Bronchial smooth muscle cell (primary cell): ENCODE results near the gene SEMA4F. TPM values are rescaled to one million over a fixed set of nuclear protein-coding genes. Genes with fewer than 3 reads are reported as not detected.

Experiments
- total RNA-seq: library from RNA; depleted of rRNA; stranded (reverse); fragments of >200 nt; gene quantifications from 2 replicates; pipeline ENCODE4 v1.2.1, GENCODE V29; 2014

The SEMA4F gene, protein sequence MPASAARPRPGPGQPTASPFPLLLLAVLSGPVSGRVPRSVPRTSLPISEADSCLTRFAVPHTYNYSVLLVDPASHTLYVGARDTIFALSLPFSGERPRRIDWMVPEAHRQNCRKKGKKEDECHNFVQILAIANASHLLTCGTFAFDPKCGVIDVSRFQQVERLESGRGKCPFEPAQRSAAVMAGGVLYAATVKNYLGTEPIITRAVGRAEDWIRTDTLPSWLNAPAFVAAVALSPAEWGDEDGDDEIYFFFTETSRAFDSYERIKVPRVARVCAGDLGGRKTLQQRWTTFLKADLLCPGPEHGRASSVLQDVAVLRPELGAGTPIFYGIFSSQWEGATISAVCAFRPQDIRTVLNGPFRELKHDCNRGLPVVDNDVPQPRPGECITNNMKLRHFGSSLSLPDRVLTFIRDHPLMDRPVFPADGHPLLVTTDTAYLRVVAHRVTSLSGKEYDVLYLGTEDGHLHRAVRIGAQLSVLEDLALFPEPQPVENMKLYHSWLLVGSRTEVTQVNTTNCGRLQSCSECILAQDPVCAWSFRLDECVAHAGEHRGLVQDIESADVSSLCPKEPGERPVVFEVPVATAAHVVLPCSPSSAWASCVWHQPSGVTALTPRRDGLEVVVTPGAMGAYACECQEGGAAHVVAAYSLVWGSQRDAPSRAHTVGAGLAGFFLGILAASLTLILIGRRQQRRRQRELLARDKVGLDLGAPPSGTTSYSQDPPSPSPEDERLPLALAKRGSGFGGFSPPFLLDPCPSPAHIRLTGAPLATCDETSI
- 3.3 and 4.1 TPM in 2 replicates for total RNA-seq

DNA sequence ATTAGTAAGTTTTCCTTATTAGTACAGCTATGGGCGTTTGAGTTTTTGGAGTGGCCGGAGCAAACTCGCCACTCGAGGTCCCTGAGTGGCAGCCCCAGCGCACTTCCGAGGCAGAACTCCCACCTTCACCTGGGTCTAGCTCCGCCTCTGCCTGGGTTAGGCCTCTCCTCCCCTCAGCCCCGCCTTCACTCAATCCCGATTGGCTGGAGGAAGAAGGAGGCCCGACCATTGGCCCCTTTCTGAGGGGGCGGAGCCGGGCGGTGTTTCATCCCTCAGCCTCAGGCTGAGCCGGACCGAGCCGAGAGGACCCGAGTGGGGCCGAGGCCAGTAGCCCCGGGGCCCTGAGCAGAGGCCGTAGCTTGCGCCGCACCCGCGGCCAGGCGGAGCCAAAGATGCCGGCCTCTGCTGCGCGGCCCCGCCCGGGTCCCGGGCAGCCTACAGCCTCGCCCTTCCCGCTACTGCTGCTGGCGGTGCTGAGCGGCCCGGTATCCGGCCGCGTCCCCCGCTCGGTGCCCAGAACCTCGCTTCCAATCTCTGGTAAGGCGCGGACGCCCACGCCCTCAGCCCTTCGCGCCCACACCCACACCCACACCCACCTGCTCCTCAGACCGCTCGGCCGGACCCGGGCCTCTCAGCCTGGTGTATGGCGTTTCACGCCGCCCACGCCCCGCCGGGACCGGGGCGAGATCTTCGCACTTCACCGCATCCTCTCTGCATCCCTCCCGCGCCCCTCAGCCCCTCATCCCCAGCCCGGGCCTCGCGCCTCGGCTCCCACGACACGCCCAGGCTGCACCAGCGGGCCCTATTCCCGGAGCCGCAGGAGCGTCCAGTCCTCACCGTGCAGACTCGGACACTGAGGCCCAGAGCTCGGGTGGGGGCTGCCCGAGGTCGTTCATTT is at the start of gene SEMA4F:
Gene SEMA4F, plus strand, starts transcription at position 263 of the 898 bp plus-strand sequence. Its CDS starts 130 bp downstream, at position 393.

DNA sequence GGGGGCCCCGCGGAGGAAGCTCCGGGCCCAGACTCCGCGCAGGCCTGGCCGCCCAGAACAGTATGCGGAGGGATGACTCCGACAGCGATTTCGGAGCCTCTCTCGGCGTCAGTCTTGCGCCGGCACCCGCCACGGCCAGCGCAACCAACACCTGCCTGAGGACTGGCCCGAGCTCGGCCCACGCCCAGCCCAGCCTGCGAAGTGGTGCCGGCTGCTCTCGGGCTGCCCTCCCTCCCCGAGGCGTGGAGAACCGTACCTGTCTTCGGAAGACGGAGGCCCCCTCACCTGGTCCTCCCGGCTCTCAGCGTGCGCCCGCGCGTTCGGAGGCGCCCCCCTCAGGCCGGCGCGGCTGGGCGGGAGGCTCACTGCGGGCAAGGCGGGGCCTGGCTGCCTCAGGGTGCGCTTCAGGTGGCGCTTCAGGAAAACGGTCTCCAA is 6.0 kb upstream of the SEMA4F start, which contains the start of gene M1AP:
Gene M1AP, minus strand, starts transcription at position 322 of the 435 bp plus-strand sequence. CDS start 8,055 bp downstream, outside the sequence.

Other genes with a start within 250 kb of the SEMA4F start
- gene C2orf81, start 232.6 kb upstream of the SEMA4F start, total RNA-seq = 0.79 and 1.4 TPM in 2 replicates
- gene WDR54, start 232.5 kb upstream of the SEMA4F start, total RNA-seq = 28.6 and 30.6 TPM in 2 replicates
- gene RTKN, start 212.3 kb upstream of the SEMA4F start, total RNA-seq = 17.8 and 18.1 TPM in 2 replicates
- 14.2 and 30.1 TPM in 2 replicates for gene INO80B, start 199.2 kb upstream of the SEMA4F start, total RNA-seq
- 79.4 and 88.0 TPM in 2 replicates for gene WBP1, start 195.8 kb upstream of the SEMA4F start, total RNA-seq
- 28.0 and 33.4 TPM in 2 replicates for gene MOGS, start 188.9 kb upstream of the SEMA4F start, total RNA-seq
- gene MRPL53, start 181.6 kb upstream of the SEMA4F start, total RNA-seq = 68.4 and 79.9 TPM in 2 replicates
- 15.9 and 21.0 TPM in 2 replicates for gene CCDC142, start 171.2 kb upstream of the SEMA4F start, total RNA-seq
- gene TTC31, start 171.2 kb upstream of the SEMA4F start, total RNA-seq = 7.6 and 9.1 TPM in 2 replicates
- 3.8 and 6.4 TPM in 2 replicates for gene LBX2, start 154.6 kb upstream of the SEMA4F start, total RNA-seq
- gene PCGF1, start 146.6 kb upstream of the SEMA4F start, total RNA-seq = 28.2 and 34.9 TPM in 2 replicates
- 1.4 TPM in 2 replicates for gene TLX2, start 139.8 kb upstream of the SEMA4F start, total RNA-seq
- gene DQX1, start 128.0 kb upstream of the SEMA4F start, total RNA-seq = 0.16 TPM in 1 of 2 replicates, not detected in the other
- gene AUP1, start 124.5 kb upstream of the SEMA4F start, total RNA-seq = 58.5 and 79.5 TPM in 2 replicates
- 43.2 and 63.9 TPM in 2 replicates for gene HTRA2, start 124.3 kb upstream of the SEMA4F start, total RNA-seq
- gene LOXL3, start 100.3 kb upstream of the SEMA4F start, total RNA-seq = 23.6 and 30.0 TPM in 2 replicates
- gene DOK1, start 99.5 kb upstream of the SEMA4F start, total RNA-seq = 22.7 and 31.5 TPM in 2 replicates
- not detected in 2 replicates for gene M1AP, start 5.9 kb upstream of the SEMA4F start, total RNA-seq
- 16.9 and 20.6 TPM in 2 replicates for gene HK2, start 179.9 kb downstream of the SEMA4F start, total RNA-seq